Posterior cingulate gyrus (tissue), 11 donors: ENCODE measurements around the gene ACOT7.
"Not testable (repeated sequence)": the region's sequence is repeated elsewhere in the genome, so short reads cannot be mapped to it uniquely, and the experiment has no call there.

ENCODE experiments used
- DNase-seq, 10 donors: peaks; one replicate each; pipeline versions ENCODE4 v3.0.0 to v3.0.0-alpha.2; 2020 to 2021; ENCODE audit warnings: mixed read lengths in 3 of 10
- intact Hi-C: fragments of 100-400 bp; cut with DNase I; formaldehyde crosslinking; loops from one replicate; pipeline ENCODE4 v1.15.1; 2023

ACOT7 gene

DNA sequence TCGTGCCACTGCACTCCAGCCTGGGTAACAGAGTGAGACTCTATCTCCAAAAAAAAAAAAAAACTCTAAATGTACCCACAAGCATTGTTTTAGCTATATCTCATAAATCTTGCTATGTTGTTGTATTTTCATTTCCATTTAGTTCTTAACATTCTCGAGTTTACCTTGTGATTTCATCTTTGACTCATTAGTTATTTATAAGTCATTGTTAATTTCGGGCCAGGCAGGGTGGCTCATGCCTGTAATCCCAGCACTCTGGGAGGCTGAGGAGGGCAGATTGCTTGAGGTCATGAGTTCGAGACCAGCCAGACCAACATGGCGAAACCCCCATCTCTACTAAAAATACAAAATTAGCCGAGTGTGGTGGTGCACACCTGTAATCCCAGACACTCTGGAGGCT lies 14.5 kb upstream of the ACOT7 start:
- intact Hi-C loops: no loop called here
- no peak for DNase-seq

GRCh38 chr1:6401673-6402072 lies 8.1 kb upstream of the ACOT7 start:
- intact Hi-C loops: no loop called here
- DNase-seq: peak in 1 of 10 donors; percentile 21

DNA sequence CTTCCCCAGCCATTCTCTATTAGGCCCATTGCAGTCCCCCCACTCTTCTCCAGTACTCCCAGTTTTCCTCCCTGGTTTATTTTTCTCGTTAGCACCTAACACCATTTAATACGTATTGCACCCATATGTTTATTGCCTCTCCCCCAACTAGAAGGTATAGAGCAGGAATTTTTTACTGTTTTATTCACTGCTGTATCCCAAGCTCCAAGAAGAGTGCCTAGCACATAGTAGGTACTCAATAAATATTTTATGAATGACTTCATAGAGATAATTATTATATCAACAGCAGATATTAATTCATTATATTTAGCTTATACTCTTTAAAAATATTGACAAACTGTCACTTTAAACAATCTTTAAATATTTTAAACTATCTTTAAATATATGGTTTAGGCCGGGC lies 5.7 kb upstream of the ACOT7 start:
- DNase-seq: no peak
- intact Hi-C loops: no loop called here

DNA sequence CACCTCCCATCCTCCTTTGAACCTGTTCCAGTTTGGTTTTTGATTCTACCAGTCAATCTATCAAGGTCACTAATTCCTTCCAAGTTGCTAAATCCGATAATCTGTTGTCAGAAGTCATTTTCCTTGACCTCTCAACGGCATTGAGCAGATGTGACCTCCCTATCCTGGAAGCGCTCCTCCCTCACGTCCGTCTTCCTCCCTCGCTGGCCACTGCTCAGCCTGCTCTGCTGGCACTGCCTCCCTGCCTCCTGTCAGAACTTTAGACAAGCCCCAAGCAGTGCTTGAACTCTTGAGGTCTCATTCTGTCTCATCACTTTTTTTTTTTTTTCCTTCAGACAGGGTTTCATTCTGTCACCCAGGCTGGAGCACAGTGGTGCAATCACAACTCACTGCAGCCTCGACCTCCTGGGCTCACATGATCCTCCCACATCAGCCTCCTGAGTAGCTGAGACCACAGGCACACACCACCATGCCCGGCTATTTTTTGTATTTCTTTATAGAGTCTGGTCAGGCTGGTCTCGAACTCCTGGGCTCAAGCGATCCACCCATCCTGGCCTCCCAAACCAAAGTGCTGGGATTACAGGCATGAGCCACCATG lies 4.4 kb upstream of the ACOT7 start:
- no peak for DNase-seq
- intact Hi-C loops: no loop called here

DNA sequence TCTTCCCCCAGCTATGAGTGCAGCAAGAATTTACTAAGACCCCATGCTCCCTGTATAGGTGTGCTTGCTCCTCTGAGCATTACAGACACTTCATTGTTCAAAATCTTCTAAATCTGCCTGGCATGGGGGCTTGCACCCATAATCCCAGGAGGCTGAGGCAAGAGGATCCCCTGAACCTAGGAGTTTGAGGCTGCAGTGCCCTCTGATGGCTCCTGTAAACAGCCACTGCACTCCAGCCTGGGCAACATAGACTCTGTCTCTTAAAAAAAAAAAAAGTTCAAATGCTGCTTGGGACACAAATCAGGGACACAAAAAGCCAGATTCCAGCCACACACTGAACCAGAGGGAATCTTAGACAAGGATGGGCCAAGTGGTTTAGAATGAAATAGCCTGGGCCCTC lies 3.4 kb upstream of the ACOT7 start:
- intact Hi-C loops: no loop called here

GRCh38 chr1:6395781-6396244 lies 2.2 kb upstream of the ACOT7 start:
- DNase-seq: peak in 1 of 10 donors; percentile 40
- intact Hi-C loops: not testable (repeated sequence)

More for the DNA sequence above, 3.4 kb upstream of the ACOT7 start:
- no peak for DNase-seq

DNA sequence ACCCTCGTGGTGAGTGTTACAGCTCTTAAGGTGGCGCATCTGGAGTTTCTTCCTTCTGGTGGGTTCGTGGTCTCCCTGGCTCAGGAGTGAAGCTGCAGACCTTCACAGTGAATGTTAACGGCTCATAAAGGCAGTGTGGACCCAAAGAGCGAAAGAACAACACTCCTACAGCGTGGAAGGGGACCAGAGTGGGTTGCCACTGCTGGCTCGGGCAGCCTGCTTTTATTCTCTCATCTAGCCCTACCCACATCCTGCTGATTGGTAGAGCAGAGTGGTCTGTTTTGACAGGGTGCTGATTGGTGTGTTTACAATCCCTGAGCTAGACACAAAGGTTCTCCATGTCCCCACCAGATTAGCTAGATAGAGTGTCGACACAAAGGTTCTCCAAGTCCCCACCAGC lies 1.6 kb upstream of the ACOT7 start:
- intact Hi-C loops: not testable (repeated sequence)
- DNase-seq: peak in 1 of 10 donors; percentile 11

DNA sequence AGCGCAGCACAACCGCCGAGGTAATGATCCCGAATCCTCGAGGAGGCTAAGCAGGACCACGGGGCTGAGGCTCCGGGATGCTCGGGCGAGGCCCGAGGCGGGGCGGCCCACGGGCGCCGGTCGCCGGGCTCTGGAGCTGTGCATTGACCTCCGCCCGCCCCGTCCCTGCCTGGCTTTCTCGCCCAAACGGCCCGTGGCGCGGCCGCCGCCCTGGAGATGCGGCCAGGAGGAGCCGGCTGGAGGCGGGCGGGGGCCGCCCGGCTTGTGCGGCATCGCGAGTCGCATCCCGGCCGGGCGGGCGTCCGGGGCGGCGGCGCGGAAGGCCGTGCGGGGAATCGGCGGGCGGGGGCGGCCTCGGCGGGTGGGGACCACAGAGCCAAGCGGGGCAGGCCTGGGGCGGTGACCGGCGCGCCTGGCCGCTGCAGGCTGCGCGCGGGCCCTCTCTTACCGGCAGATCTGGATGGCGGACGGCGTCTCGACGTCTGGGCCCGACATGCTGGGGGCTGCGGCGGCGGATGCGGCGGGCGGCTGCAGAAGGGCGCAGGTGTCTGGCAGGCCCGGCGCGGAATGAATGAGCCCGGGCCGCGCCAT lies 663 bp downstream of the ACOT7 start:
- DNase-seq: peak in 2 of 10 donors; percentile 36 to 73
- intact Hi-C loops: no loop called here

DNA sequence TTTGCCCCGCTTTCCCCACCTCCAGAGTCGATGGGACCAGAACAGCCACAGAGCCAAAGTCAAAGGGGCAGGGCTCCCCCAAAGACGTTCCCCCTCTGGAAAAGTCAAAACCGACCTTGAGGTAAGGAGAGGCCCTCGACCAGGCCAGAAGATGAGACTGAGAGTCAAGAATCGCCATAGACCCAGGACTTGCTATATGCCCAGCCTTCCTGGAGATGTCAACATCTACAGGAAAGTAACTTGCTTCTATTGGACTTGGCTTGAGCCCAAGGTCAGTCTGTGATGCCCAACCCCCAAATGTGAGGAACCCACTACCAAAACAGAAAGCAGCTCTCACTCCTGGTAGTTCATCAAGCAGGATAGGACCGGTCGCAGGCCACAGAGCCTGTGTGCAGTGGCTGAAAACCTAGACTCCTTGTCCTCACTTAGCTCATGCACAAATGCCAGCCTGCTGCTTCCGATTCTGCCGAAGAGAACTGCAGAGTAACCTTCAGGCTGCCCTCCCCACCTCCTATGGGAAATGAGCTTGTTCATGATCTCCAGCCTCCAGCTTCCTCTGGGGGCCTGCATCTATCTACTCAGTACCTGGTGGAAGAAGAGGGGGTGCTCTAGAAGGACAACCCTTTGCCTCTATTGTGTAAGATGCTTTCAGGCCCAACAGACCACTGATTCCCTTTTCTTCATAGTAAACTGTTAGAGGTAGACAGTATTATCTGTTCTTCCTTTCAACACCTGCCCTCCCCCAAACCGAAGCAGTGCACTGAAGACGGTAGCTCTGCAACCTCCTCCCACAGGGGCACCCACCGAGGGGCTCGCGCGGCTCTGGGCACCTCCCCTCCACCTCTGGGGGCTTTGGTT lies 1.4 kb downstream of the ACOT7 start:
- peak in 2 of 10 donors; percentile 23 to 78 for DNase-seq
- intact Hi-C loops: no loop called here

GRCh38 chr1:6389971-6390370 lies 3.6 kb downstream of the ACOT7 start:
- intact Hi-C loops: no loop called here
- DNase-seq: peak in 1 of 10 donors; percentile 36

DNA sequence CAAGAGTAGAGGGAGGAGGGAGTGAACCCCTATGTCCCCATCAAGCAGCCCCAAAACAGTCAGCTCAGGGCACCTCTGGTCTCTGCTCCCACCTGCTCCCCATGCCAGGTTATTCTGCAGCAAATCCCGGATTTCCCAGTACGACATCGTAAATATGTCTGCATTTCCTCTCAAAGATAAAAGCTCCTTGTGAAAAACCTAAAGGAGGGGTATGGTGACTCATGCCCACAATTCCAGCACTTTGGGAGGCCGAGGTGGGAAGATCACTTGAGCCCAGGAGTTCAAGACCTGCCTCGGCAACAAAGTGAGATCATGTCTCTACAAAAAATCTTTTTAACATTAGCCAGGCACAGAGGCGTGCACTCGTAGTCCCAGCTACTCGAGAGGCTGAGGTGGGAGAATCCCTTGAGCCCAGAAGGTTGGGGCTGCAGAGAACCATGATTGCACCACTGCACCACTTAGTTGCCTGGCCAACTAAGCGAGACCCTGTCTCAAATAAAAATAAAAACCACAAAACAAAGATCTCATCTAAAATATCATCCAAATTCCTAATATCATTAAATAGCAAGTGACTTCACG lies 7.1 kb downstream of the ACOT7 start:
- peak in 1 of 10 donors; percentile 21 for DNase-seq
- intact Hi-C loops: no loop called here

GRCh38 chr1:6385488-6386191 lies 7.9 kb downstream of the ACOT7 start:
- peak; percentile 42 to 95 (median 70) for DNase-seq
- intact Hi-C loops: no loop called here

DNA sequence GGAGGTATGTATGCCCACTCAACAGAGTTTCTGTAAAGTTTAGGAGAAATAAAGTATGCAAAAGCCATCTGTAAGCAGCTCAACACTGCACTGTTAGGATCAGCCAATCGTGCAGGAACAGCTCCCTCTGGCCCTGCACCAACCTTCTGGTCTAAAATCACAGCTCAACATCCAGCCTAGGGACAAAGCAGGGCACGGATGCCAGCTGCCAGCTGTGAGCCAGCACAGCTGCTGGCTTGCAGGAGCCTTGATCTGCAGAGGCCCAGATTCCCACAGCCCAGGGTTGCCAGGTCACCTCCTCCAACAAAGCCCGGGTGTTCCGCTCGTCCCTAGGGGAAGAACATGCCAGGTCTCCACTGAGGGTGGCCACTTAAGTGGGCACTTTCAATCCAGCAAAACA lies 8.6 kb downstream of the ACOT7 start:
- intact Hi-C loops: no loop called here
- peak; percentile 57 to 97 (median 76) for DNase-seq

- no peak for DNase-seq
- intact Hi-C loops: no loop called here
These were observed 9.4 kb downstream of the ACOT7 start for GRCh38 chr1:6384135-6384534.

- DNase-seq: no peak
- intact Hi-C loops: no loop called here
These were observed 13.5 kb downstream of the ACOT7 start for GRCh38 chr1:6380037-6380436.

DNA sequence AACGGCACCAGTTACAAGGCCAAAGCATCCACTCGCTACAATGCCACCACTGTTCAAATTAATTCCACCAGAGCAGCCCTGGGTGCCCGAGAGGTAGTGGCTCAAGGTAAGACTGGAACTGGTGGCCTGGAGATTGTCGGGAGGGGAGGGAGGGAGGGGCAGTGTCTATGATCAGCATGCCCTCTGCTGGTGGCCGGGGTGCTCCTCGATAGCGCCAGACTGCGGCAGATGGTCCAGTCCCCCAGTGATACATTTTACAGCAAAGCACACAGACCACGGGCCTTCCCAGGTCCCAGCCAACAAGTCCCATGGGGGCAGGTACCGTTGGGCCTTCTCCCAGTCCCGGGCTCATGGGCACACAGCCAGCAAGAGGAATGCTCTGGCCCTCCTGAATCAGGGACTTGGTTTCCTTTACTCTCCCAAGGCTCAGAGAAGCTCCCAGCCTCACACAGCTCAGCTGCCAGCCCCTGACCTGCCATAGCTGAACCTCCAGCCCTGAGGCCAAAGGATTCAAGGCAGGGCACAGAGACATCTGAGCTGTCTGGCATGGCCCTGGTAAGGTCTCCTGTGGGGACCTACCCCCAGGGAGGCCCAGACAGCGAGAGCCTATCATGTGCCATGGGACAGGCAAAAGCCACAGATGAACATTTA lies 15.3 kb downstream of the ACOT7 start:
- intact Hi-C loops: no loop called here
- peak in 1 of 10 donors; percentile 23 for DNase-seq

- peak in 2 of 10 donors; percentile 8 to 67 for DNase-seq
- intact Hi-C loops: no loop called here
These were observed 19.4 kb downstream of the ACOT7 start for GRCh38 chr1:6373961-6374720.

DNA sequence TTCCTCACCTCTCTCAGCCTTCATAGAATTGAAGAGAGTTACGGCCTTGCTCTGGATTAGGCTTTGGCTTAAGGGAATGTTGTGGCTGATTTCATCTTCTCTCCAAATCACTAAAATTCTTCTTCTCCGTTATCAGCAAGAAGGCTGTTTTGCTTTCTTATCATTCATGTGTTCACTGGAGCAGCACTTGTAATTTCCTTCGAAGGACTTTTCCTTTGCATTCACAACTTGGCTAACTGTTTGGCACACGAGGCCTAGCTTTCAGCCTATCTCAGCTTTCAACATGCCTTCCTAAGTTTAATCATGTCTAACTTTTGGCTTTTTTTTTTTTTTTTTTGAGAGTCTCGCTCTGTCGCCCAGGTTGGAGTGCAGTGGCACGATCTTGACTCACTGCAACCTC lies 21.3 kb downstream of the ACOT7 start:
- DNase-seq, intact Hi-C loops: not testable (repeated sequence)

- intact Hi-C loops: no loop called here
- no peak for DNase-seq
These were observed 23.6 kb downstream of the ACOT7 start for GRCh38 chr1:6370006-6370405.
